ENCODE measurements around the gene AMFR. TPM values are rescaled to one million over a fixed set of nuclear protein-coding genes. Genes with fewer than 3 reads are reported as not detected.

AMFR gene
- total RNA-seq, 1 experiment from 2014 or later, result 66.3 TPM

DNA sequence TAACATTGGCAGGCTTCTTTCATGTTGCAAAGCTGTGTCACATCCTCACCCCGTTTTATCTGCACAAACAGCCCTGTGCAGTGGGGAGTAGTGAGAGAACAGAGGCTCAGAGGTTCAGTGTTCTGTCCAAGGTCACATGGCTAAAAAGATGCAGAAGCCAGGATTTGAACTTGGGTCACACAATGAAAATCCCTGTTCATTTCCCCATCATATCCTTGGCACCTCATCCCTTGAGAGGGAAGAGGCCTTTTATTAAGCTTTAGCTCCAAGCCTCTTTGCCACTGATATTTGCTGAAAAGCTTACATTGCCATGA lies 106.6 kb downstream of the AMFR start:
- Histone ChIP-seq H3K79me2 (ENCODE audit: insufficient read depth, low read length) (no peaks in the 10 kb centered on the region), H4K20me1 (ENCODE audit: insufficient read depth) (no peaks in the 10 kb centered on the region), H3K4me2 (ENCODE audit: low read length) (no peak overlapping the region), H2AFZ (ENCODE audit: low read depth, low read length, poor library complexity, severe bottlenecking) (peak overlapping the region; percentile 18), H3K36me3 (ENCODE audit: control insufficient read depth in 1 of 2, insufficient read depth in 2 of 2, low read length in 2 of 2) (no peaks in the 10 kb centered on the region), H3K9me3 (ENCODE audit: control insufficient read depth in 1 of 2, insufficient read depth in 1 of 2, low read depth in 1 of 2, low read length in 2 of 2) (no peaks in the 10 kb centered on the region), H3K9ac (ENCODE audit: low read length) (no peak overlapping the region), H3K4me1 (ENCODE audit: control insufficient read depth in 1 of 2, insufficient read depth in 2 of 2, low read length in 2 of 2) (peaks cover 4 to 8% of the 10 kb centered on the region in 2 experiments), H3K27ac (ENCODE audit: low read depth, low read length) (no peak overlapping the region), H3K4me3 (replicated peaks in 1 of 2; ENCODE audit: low read depth in 1 of 2, low read length in 2 of 2) (no peak overlapping the region), H3K9me2 (ENCODE audit: insufficient read depth) (no peaks in the 10 kb centered on the region), H3K27me3 (ENCODE audit: insufficient read depth, low read length) (no peaks in the 10 kb centered on the region)
- POLR2A ChIA-PET, result no interaction called here
- CTCF ChIA-PET, result interaction anchor here (0.7 to 2.5 kb wide), 11 partner anchors 10 to 854 kb away, joined by 3 to 17 read pairs (median 5); no protein-coding TSS in a partner anchor
- DNase-seq (ENCODE audit: low read depth, low spot score) (no peak), ATAC-seq (no peak)
- intact Hi-C loops (cut with micrococcal nuclease), result loop anchor here (1.0 kb wide), 3 partner anchors 277 to 606 kb away; no protein-coding TSS in a partner anchor
- RAD21 ChIA-PET (ENCODE audit: low non-redundant PET in 1 of 2, low total read pairs in 2 of 2, uncharacterized antibody in 2 of 2, unreplicated experiment in 2 of 2), result no interaction called here
- TF ChIP-seq, protein P1, sequence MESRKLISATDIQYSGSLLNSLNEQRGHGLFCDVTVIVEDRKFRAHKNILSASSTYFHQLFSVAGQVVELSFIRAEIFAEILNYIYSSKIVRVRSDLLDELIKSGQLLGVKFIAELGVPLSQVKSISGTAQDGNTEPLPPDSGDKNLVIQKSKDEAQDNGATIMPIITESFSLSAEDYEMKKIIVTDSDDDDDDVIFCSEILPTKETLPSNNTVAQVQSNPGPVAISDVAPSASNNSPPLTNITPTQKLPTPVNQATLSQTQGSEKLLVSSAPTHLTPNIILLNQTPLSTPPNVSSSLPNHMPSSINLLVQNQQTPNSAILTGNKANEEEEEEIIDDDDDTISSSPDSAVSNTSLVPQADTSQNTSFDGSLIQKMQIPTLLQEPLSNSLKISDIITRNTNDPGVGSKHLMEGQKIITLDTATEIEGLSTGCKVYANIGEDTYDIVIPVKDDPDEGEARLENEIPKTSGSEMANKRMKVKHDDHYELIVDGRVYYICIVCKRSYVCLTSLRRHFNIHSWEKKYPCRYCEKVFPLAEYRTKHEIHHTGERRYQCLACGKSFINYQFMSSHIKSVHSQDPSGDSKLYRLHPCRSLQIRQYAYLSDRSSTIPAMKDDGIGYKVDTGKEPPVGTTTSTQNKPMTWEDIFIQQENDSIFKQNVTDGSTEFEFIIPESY (IDR thresholded peaks at IDR 0.05; ENCODE audit: extremely low read depth, insufficient replicate concordance, low read length), result no peak
- TF ChIP-seq EZH2phosphoT487 (IDR thresholded peaks at IDR 0.05; ENCODE audit: borderline replicate concordance) (no peak), FOSL1 (IDR thresholded peaks at IDR 0.05; ENCODE audit: low read depth) (no peak), POLR2AphosphoS5 (IDR thresholded peaks at IDR 0.05; ENCODE audit: low read depth, low read length) (no peak), ZFX (IDR thresholded peaks at IDR 0.05) (no peak), REST (IDR thresholded peaks at IDR 0.05; ENCODE audit: low read depth) (no peak), TCF7L2 (IDR thresholded peaks at IDR 0.05; ENCODE audit: borderline replicate concordance, extremely low read depth, insufficient read depth, insufficient read length) (no peak), ELF1 (IDR thresholded peaks at IDR 0.05; ENCODE audit: borderline replicate concordance, low read depth) (no peak), JUND (IDR thresholded peaks at IDR 0.05) (no peak)
- TF ChIP-seq, protein P2, sequence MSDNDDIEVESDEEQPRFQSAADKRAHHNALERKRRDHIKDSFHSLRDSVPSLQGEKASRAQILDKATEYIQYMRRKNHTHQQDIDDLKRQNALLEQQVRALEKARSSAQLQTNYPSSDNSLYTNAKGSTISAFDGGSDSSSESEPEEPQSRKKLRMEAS (IDR thresholded peaks at IDR 0.05), result no peak
- TF ChIP-seq, protein P3, sequence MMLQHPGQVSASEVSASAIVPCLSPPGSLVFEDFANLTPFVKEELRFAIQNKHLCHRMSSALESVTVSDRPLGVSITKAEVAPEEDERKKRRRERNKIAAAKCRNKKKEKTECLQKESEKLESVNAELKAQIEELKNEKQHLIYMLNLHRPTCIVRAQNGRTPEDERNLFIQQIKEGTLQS (IDR thresholded peaks at IDR 0.05), result no peak
- TF ChIP-seq, protein P4, sequence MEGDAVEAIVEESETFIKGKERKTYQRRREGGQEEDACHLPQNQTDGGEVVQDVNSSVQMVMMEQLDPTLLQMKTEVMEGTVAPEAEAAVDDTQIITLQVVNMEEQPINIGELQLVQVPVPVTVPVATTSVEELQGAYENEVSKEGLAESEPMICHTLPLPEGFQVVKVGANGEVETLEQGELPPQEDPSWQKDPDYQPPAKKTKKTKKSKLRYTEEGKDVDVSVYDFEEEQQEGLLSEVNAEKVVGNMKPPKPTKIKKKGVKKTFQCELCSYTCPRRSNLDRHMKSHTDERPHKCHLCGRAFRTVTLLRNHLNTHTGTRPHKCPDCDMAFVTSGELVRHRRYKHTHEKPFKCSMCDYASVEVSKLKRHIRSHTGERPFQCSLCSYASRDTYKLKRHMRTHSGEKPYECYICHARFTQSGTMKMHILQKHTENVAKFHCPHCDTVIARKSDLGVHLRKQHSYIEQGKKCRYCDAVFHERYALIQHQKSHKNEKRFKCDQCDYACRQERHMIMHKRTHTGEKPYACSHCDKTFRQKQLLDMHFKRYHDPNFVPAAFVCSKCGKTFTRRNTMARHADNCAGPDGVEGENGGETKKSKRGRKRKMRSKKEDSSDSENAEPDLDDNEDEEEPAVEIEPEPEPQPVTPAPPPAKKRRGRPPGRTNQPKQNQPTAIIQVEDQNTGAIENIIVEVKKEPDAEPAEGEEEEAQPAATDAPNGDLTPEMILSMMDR (IDR thresholded peaks at IDR 0.05 in 2 of 3, conservative IDR thresholded peaks at IDR 0.05 in 1 of 3; ENCODE audit: borderline replicate concordance in 1 of 3, insufficient read depth in 1 of 3, low read depth in 2 of 3, low read length in 2 of 3), result no peak
- BruUV-seq (replicated peaks), result no TSS peak

All from HCT116 (cell line).